GM12878 (cell line): ENCODE results near the gene LRRC47. TPM values are rescaled to one million over a fixed set of nuclear protein-coding genes. Genes with fewer than 3 reads are reported as not detected.

ENCODE experiments used
- ATAC-seq: fragments of 200-7000 bp; cut with Tn5 transposase; 3 replicates; pipeline ENCODE4 v1.9.1; 2020; ENCODE audit warnings: mild to moderate bottlenecking, moderate library complexity
- BruUV-seq: library from RNA; stranded (reverse); fragments of 400-500 nt; replicated peaks from 2 replicates; lab custom pipeline; 2021; lab: Mats Ljungman, UMichigan
- CTCF ChIA-PET: fragments of 300-600 bp; sonication (Branson Sonifier 250); formaldehyde crosslinking; extraction: SDS; loops from one replicate; lab custom pipeline; 2021; ENCODE audit warnings: inconsistent platforms; lab: Yijun Ruan, JAX
- POLR2A ChIA-PET: fragments of 350-600 bp; formaldehyde crosslinking; extraction: SDS; loops from one replicate; lab custom pipeline; 2021; ENCODE audit warnings: inconsistent platforms; lab: Charles Lee
- RAD21 ChIA-PET: fragments of 300-600 bp; sonication (Branson Sonifier 250); formaldehyde crosslinking; loops from one replicate; lab custom pipeline; 2023; ENCODE audit warnings: antibody characterized with exemption; ENCODE audit not compliant: unreplicated experiment; lab: Charles Lee
- SMC1A ChIA-PET: fragments of 300-600 bp; sonication (Branson Sonifier 250); formaldehyde crosslinking; loops from one replicate; lab custom pipeline; 2023; ENCODE audit not compliant: unreplicated experiment, uncharacterized antibody; lab: Charles Lee
- DNase-seq: peaks from one replicate; pipeline ENCODE4 v3.0.0-alpha.2; 2011; ENCODE audit warnings: low read depth, low spot score
- FAIRE-seq: peaks from 3 replicates; lab custom pipeline; 2011; peaks lifted over from hg19 to GRCh38; lab: Jason Lieb, UNC
- H2AFZ ChIP-seq: 2 replicates; pipeline ENCODE4 v1.6.0; 2011; ENCODE audit warnings: low read depth, low read length, control low read depth; ENCODE audit not compliant: control insufficient read depth
- H3K27ac ChIP-seq: 2 replicates; pipeline ENCODE4 v1.5.1; 2011; ENCODE audit warnings: control low read depth; ENCODE audit not compliant: control insufficient read depth, insufficient read depth
- H3K27me3 ChIP-seq, 2 experiments: replicated peaks in 1 of 2; 2 replicates each; pipeline versions ENCODE4 v1.6.0 to v1.6.1; 2011; ENCODE audit warnings: low read length in 1 of 2; ENCODE audit not compliant: control insufficient read depth in 2 of 2, insufficient read depth in 2 of 2
- H3K36me3 ChIP-seq, 2 experiments: 2 replicates each; pipeline ENCODE4 v1.5.1; 2011; ENCODE audit warnings: low read length in 1 of 2; ENCODE audit not compliant: control insufficient read depth in 2 of 2, insufficient read depth in 2 of 2
- H3K4me1 ChIP-seq: 2 replicates; pipeline ENCODE4 v1.6.1; 2011; ENCODE audit warnings: mild to moderate bottlenecking, low read length, moderate library complexity, mixed read lengths; ENCODE audit not compliant: control insufficient read depth, insufficient read depth
- H3K4me2 ChIP-seq: 2 replicates; pipeline ENCODE4 v1.6.0; 2011; ENCODE audit warnings: control low read depth; ENCODE audit not compliant: control insufficient read depth, insufficient read depth
- H3K4me3 ChIP-seq: fragments of 200-600 bp; sonication (generic); 2 replicates; pipeline ENCODE4 v1.5.1; 2016
- H3K79me2 ChIP-seq: 2 replicates; pipeline ENCODE4 v1.6.0; 2011; ENCODE audit warnings: low read length; ENCODE audit not compliant: control insufficient read depth, insufficient read depth
- H3K9ac ChIP-seq: 2 replicates; pipeline ENCODE4 v1.8.0; 2011; ENCODE audit warnings: low read length, control low read depth, mixed read lengths; ENCODE audit not compliant: control insufficient read depth, insufficient read depth
- H3K9me3 ChIP-seq: replicated peaks from 3 replicates; pipeline ENCODE4 v1.5.1; 2011; ENCODE audit warnings: mild to moderate bottlenecking, low read length; ENCODE audit not compliant: control insufficient read depth, insufficient read depth
- H4K20me1 ChIP-seq: 2 replicates; pipeline ENCODE4 v1.6.0; 2011; ENCODE audit not compliant: control insufficient read depth, insufficient read depth
- ASH2L ChIP-seq: fragments of 300-600, 200-600 bp; sonication (generic); IDR thresholded peaks from 2 replicates; pipeline ENCODE4 v1.6.1; 2017; ENCODE audit warnings: low read depth, mild to moderate bottlenecking, borderline replicate concordance
- CBFB ChIP-seq: IDR thresholded peaks from 2 replicates; pipeline ENCODE4 v1.6.1; 2016; ENCODE audit warnings: antibody characterized with exemption, low read depth
- E2F8 ChIP-seq: fragments of 450-650 bp; IDR thresholded peaks from 2 replicates; pipeline ENCODE4 v1.6.1; 2018; ENCODE audit warnings: mild to moderate bottlenecking, low read depth, moderate library complexity; ENCODE audit not compliant: partially characterized antibody
- EGR1 ChIP-seq, 2 experiments: IDR thresholded peaks; 1 replicate in 1 of 2; 2 replicates in 1 of 2; pipeline ENCODE4 v1.6.1; 2011 to 2012; ENCODE audit warnings: low read depth in 2 of 2, low read length in 2 of 2, borderline replicate concordance in 1 of 2, mild to moderate bottlenecking in 1 of 2, moderate library complexity in 1 of 2
- ETV6 ChIP-seq, 2 experiments: fragments of 450-650 bp in 1 of 2; IDR thresholded peaks in 1 of 2; conservative IDR thresholded peaks in 1 of 2; 2 replicates each; pipeline ENCODE4 v1.6.1; 2014; ENCODE audit warnings: antibody characterized with exemption in 1 of 2, borderline replicate concordance in 1 of 2, low read depth in 1 of 2, mild to moderate bottlenecking in 1 of 2, moderate library complexity in 1 of 2
- FOXK2 ChIP-seq: fragments of 450-650 bp; IDR thresholded peaks from 2 replicates; pipeline ENCODE4 v1.6.1; 2017; ENCODE audit warnings: mild to moderate bottlenecking, moderate library complexity
- NBN ChIP-seq: fragments of 450-650 bp; IDR thresholded peaks from 2 replicates; pipeline ENCODE4 v1.6.1; 2016
- NFIC ChIP-seq: IDR thresholded peaks from 2 replicates; pipeline ENCODE4 v1.6.1; 2012; ENCODE audit warnings: low read depth, mild to moderate bottlenecking, inconsistent platforms, low read length, moderate library complexity
- NR2F1 ChIP-seq: fragments of 450-650 bp; conservative IDR thresholded peaks from 2 replicates; pipeline ENCODE4 v1.6.1; 2017; ENCODE audit warnings: mild to moderate bottlenecking
- SIN3A ChIP-seq: IDR thresholded peaks from 2 replicates; pipeline ENCODE4 v1.6.1; 2012; ENCODE audit warnings: low read depth, low read length, improper control_type of control experiment
- SMC3 ChIP-seq: IDR thresholded peaks from 2 replicates; pipeline ENCODE4 v1.6.1; 2011; ENCODE audit warnings: low read length, improper control_type of control experiment, borderline replicate concordance
- TCF12 ChIP-seq: IDR thresholded peaks from 2 replicates; pipeline ENCODE4 v1.6.1; 2011; ENCODE audit warnings: low read depth, mild to moderate bottlenecking, low read length
- TCF7 ChIP-seq: IDR thresholded peaks from 2 replicates; pipeline ENCODE4 v1.6.1; 2014; ENCODE audit warnings: antibody characterized with exemption, borderline replicate concordance
- ZNF274 ChIP-seq: IDR thresholded peaks from one replicate; pipeline ENCODE4 v1.8.0; 2011; ENCODE audit not compliant: insufficient read length, insufficient read depth
- ZNF592 ChIP-seq: fragments of 450-650 bp; IDR thresholded peaks from 2 replicates; pipeline ENCODE4 v1.6.1; 2017; ENCODE audit warnings: mild to moderate bottlenecking, moderate library complexity
- WGBS: methylation state at CpG from one replicate; pipeline ENCODE4 v1.1.6; 2016; ENCODE audit warnings: low lambda C conversion rate; ENCODE audit not compliant: insufficient replicate concordance, insufficient coverage; ENCODE audit errors: missing lambda C conversion rate; 5-methylcytosine and 5-hydroxymethylcytosine counted together
- in situ Hi-C: fragments of 300-500 bp; cut with MboI; formaldehyde crosslinking; loops from 9 replicates; pipeline ENCODE4 v1.14.3; 2018; ENCODE audit warnings: mixed read lengths
- intact Hi-C: fragments of 100-400 bp; cut with micrococcal nuclease; formaldehyde crosslinking; loops from one replicate; pipeline ENCODE4 v1.14.2; 2022; ENCODE audit not compliant: unreplicated experiment
- polyA plus RNA-seq, 11 experiments: library from polyadenylated mRNA; depleted of rRNA in 4 of 11; unstranded in 6 of 11; stranded (reverse) in 5 of 11; fragments of >200 nt; fragmentation: Nextera tagmentation in 4 of 11; fragmentation: Illumina TruSeq in 1 of 11; extraction: Ambion mirVana in 4 of 11; extraction: Trizol in 1 of 11; gene quantifications; 1 replicate in 1 of 11; 2 replicates in 10 of 11; pipeline versions ENCODE4 v1.2.1 to v1.2.3, GENCODE V29; 2011 to 2016; ENCODE audit warnings: inconsistent platforms in 2 of 11, missing spikeins in 2 of 11, low read depth in 1 of 11
- total RNA-seq, 4 experiments: library from RNA; depleted of rRNA in 3 of 4; stranded (reverse); fragments of >200 nt in 3 of 4; fragmentation: Illumina TruSeq in 1 of 4; extraction: Trizol in 1 of 4; gene quantifications; 2 replicates each; pipeline versions ENCODE4 v1.2.1 to v1.2.3, GENCODE V29; 2013 to 2021

The LRRC47 gene
- total and polyA plus RNA-seq, 10 of the 15 experiments (the other 5 are each of a cell fraction or from before 2014, with no cell fraction given), result 2.5 to 34.6 (median 18.2) TPM

GRCh38 chr1:3743421-3743820, 52.9 kb downstream of the LRRC47 start:
- ChIA-PET RAD21 (no interaction called here), SMC1A (no interaction called here), POLR2A (no interaction called here), CTCF (no interaction called here)
- 72% methylated on average over 4 of the region's 4 CpGs for WGBS
- TF ChIP-seq ETV6 (conservative IDR thresholded peaks at IDR 0.05 in 1 of 2, IDR thresholded peaks at IDR 0.05 in 1 of 2; ENCODE audit: borderline replicate concordance in 1 of 2, low read depth in 1 of 2) (no peak), E2F8 (no peak), EGR1 (IDR thresholded peaks at IDR 0.05; ENCODE audit: borderline replicate concordance in 1 of 2, low read depth in 2 of 2, low read length in 2 of 2) (no peak), ZNF592 (no peak), ASH2L (no peak), NR2F1 (no peak), NBN (no peak), SMC3 (no peak), NFIC (no peak), ZNF274 (no peak), FOXK2 (no peak), TCF7 (no peak), SIN3A (no peak), TCF12 (no peak), CBFB (no peak)
- no peak for ATAC-seq
- in situ Hi-C loops (no loop called here), intact Hi-C loops (no loop called here)
- H3K9ac ChIP-seq, result no peak overlapping the region
- H4K20me1 ChIP-seq, result no peaks in the 10 kb centered on the region
- H3K4me1 ChIP-seq, result peaks cover 11% of the 10 kb centered on the region
- no peaks in the 10 kb centered on the region for H3K27me3 ChIP-seq
- H3K9me3 ChIP-seq, result no peaks in the 10 kb centered on the region
- BruUV-seq, result no TSS peak
- DNase-seq, result no peak
- no peak for FAIRE-seq
- no peak overlapping the region for H3K27ac ChIP-seq
- H3K4me3 ChIP-seq, result no peak overlapping the region
- peaks cover 2 to 3% of the 10 kb centered on the region in 2 experiments; a peak in 3 of 4 replicates for H3K36me3 ChIP-seq
- no peaks in the 10 kb centered on the region for H3K79me2 ChIP-seq
- no peak overlapping the region for H3K4me2 ChIP-seq
- H2AFZ ChIP-seq, result no peak overlapping the region
